ENCODE measurements around the gene CDH23. TPM values are rescaled to one million over a fixed set of nuclear protein-coding genes. Genes with fewer than 3 reads are reported as not detected.

CDH23 gene
- total and polyA plus RNA-seq, 10 of the 15 experiments (the other 5 are each of a cell fraction or from before 2014, with no cell fraction given), result 0.09 to 0.40 (median 0.15) TPM; not detected in 1

DNA sequence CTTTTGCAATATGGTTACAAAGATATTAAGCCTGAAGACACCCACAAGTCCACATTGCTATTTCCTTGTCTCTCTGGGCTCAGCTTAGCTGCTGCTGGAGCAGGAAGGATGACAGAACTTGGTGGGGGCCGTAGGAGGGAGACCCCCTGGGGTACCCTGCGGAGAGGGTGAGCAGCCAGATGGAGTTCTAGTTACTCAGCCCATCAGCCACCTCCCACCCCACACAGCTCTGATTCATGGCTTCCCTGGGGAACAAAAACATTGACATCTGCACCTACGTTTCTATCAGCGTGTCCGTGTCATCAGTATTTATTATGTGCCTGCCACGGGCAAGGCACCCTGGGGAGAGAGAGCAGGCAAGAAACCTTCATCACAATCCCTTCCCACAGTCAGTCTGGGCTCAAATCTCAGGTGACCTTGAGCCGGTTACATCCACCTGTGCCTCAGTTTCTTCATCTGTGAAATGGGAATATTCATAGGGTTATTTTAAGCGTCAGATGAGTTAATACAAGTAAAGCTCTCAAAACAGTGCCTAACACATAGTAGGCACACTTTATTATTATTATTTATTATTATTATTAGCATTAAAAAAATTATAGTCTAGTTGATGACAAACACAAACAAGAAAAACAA, 191.3 kb downstream of the CDH23 start:
- 10% methylated on average over 8 of the region's 8 CpGs for WGBS (ENCODE audit: insufficient coverage, insufficient replicate concordance, low lambda C conversion rate, missing lambda C conversion rate)
- ChIA-PET POLR2A (no interaction called here), CTCF (interaction anchor here (0.7 to 2.5 kb wide), 2 partner anchors 18 to 112 kb away, joined by 4 to 8 read pairs; no protein-coding TSS in a partner anchor), SMC1A (ENCODE audit: uncharacterized antibody, unreplicated experiment) (interaction anchor here (1.1 kb wide), 1 partner anchor 17 kb away, joined by 3 read pairs; no protein-coding TSS in a partner anchor), RAD21 (ENCODE audit: unreplicated experiment) (no interaction called here)
- FAIRE-seq, result no peak
- no peak for ATAC-seq
- Histone ChIP-seq H3K36me3 (ENCODE audit: control insufficient read depth in 2 of 2, insufficient read depth in 2 of 2, low read length in 1 of 2) (no peaks in the 10 kb centered on the region), H4K20me1 (ENCODE audit: control insufficient read depth, insufficient read depth) (no peaks in the 10 kb centered on the region), H3K79me2 (ENCODE audit: control insufficient read depth, insufficient read depth, low read length) (no peaks in the 10 kb centered on the region), H3K27ac (ENCODE audit: control insufficient read depth, insufficient read depth) (no peak overlapping the region), H3K27me3 (replicated peaks in 1 of 2; ENCODE audit: control insufficient read depth in 2 of 2, insufficient read depth in 2 of 2, low read length in 1 of 2) (peaks cover 5 to 8% of the 10 kb centered on the region in 2 experiments; a peak in 3 of 4 replicates), H3K4me3 (no peak overlapping the region), H3K4me1 (ENCODE audit: control insufficient read depth, insufficient read depth, low read length) (no peaks in the 10 kb centered on the region), H3K9me3 (replicated peaks; ENCODE audit: control insufficient read depth, insufficient read depth, low read length) (no peaks in the 10 kb centered on the region), H3K4me2 (ENCODE audit: control insufficient read depth, insufficient read depth) (no peak overlapping the region), H3K9ac (ENCODE audit: control insufficient read depth, insufficient read depth, low read length) (no peak overlapping the region), H2AFZ (ENCODE audit: control insufficient read depth, low read depth, low read length) (no peak overlapping the region)
- BruUV-seq (replicated peaks), result no TSS peak
- intact Hi-C loops (cut with micrococcal nuclease; ENCODE audit: unreplicated experiment), result no loop called here
- in situ Hi-C loops (cut with MboI), result no loop called here
- TF ChIP-seq RBBP5 (conservative IDR thresholded peaks at IDR 0.05) (no peak), PAX5 (IDR thresholded peaks at IDR 0.05; ENCODE audit: borderline replicate concordance, low read depth, low read length) (no peak), GATAD2B (conservative IDR thresholded peaks at IDR 0.05; ENCODE audit: low read depth) (no peak), HDAC2 (IDR thresholded peaks at IDR 0.05) (no peak), KAT2A (conservative IDR thresholded peaks at IDR 0.05; ENCODE audit: control insufficient read depth, low read depth, low read length) (no peak), SIN3A (IDR thresholded peaks at IDR 0.05; ENCODE audit: low read depth, low read length) (no peak), ZNF274 (IDR thresholded peaks at IDR 0.05; ENCODE audit: insufficient read depth, insufficient read length) (no peak), ZNF384 (IDR thresholded peaks at IDR 0.05; ENCODE audit: borderline replicate concordance, low read depth, low read length) (no peak), NFYB (IDR thresholded peaks at IDR 0.05; ENCODE audit: insufficient read depth, low read depth, low read length) (no peak), HDAC6 (IDR thresholded peaks at IDR 0.05; ENCODE audit: unreplicated experiment) (no peak)
- TF ChIP-seq, protein P1, sequence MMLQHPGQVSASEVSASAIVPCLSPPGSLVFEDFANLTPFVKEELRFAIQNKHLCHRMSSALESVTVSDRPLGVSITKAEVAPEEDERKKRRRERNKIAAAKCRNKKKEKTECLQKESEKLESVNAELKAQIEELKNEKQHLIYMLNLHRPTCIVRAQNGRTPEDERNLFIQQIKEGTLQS (IDR thresholded peaks at IDR 0.05; ENCODE audit: borderline replicate concordance, extremely low read depth, low read depth, low read length), result no peak
- no peak for DNase-seq (ENCODE audit: low read depth, low spot score)

Data from GM12878 (cell line).